BLaER1 (cell line): Measurements from ENCODE around the gene LHX2.

Source experiments
- H3K27ac ChIP-seq: shearing (Covaris generic); formaldehyde crosslinking; 2 replicates; pipeline ENCODE4 v1.8.1; 2022
- H3K27me3 ChIP-seq: shearing (Covaris generic); formaldehyde crosslinking; 2 replicates; pipeline ENCODE4 v1.8.1; 2022
- H3K36me3 ChIP-seq: shearing (Covaris generic); formaldehyde crosslinking; 2 replicates; pipeline ENCODE4 v1.8.1; 2022
- H3K4me1 ChIP-seq: shearing (Covaris generic); formaldehyde crosslinking; 2 replicates; pipeline ENCODE4 v1.8.1; 2022
- H3K4me2 ChIP-seq: shearing (Covaris generic); formaldehyde crosslinking; 2 replicates; pipeline ENCODE4 v1.8.1; 2022
- H3K4me3 ChIP-seq: shearing (Covaris generic); formaldehyde crosslinking; 2 replicates; pipeline ENCODE4 v1.8.1; 2022
- H3K9ac ChIP-seq: shearing (Covaris generic); formaldehyde crosslinking; 2 replicates; pipeline ENCODE4 v1.8.1; 2022
- H3K9me3 ChIP-seq: shearing (Covaris generic); formaldehyde crosslinking; 2 replicates; pipeline ENCODE4 v1.8.1; 2022
- H4K20me1 ChIP-seq: shearing (Covaris generic); formaldehyde crosslinking; 2 replicates; pipeline ENCODE4 v1.8.1; 2022
- Cebpa-rat ChIP-seq: shearing (Covaris generic); IDR thresholded peaks from 2 replicates; pipeline ENCODE4 v1.8.1; 2022

Gene LHX2

GRCh38 chr9:124050955-124051354, 39.4 kb downstream of the LHX2 start:
- H3K9me3 ChIP-seq: peaks cover 7% of the 10 kb centered on the region

GRCh38 chr9:124052401-124052800, 40.8 kb downstream of the LHX2 start:
- no peaks in the 10 kb centered on the region for H3K4me1 ChIP-seq
- no peaks in the 10 kb centered on the region for H4K20me1 ChIP-seq
- no peak overlapping the region for H3K4me2 ChIP-seq

More at GRCh38 chr9:124050955-124051354, 39.4 kb downstream of the LHX2 start:
- H4K20me1 ChIP-seq: peaks cover 3% of the 10 kb centered on the region; the same call in 1 of the 2 replicates
- H3K36me3 ChIP-seq: no peaks in the 10 kb centered on the region
- TF ChIP-seq Cebpa-rat: no peak
- no peak overlapping the region for H3K4me2 ChIP-seq
- peaks cover 24% of the 10 kb centered on the region for H3K27me3 ChIP-seq
- H3K4me1 ChIP-seq: no peaks in the 10 kb centered on the region
- H3K27ac ChIP-seq: no peak overlapping the region
- no peak overlapping the region for H3K9ac ChIP-seq
- no peak overlapping the region for H3K4me3 ChIP-seq

GRCh38 chr9:124054582-124055227, 43.1 kb downstream of the LHX2 start:
- no peak for TF ChIP-seq Cebpa-rat
- no peaks in the 10 kb centered on the region for H3K4me1 ChIP-seq
- H4K20me1 ChIP-seq: no peaks in the 10 kb centered on the region
- H3K27ac ChIP-seq: no peak overlapping the region
- H3K9ac ChIP-seq: no peak overlapping the region
- no peak overlapping the region for H3K4me3 ChIP-seq
- peaks cover 7% of the 10 kb centered on the region for H3K9me3 ChIP-seq
- no peaks in the 10 kb centered on the region for H3K27me3 ChIP-seq
- no peak overlapping the region for H3K4me2 ChIP-seq
- no peaks in the 10 kb centered on the region for H3K36me3 ChIP-seq

More at GRCh38 chr9:124052401-124052800, 40.8 kb downstream of the LHX2 start:
- no peak for TF ChIP-seq Cebpa-rat
- H3K4me3 ChIP-seq: no peak overlapping the region
- H3K27ac ChIP-seq: no peak overlapping the region
- H3K9me3 ChIP-seq: peaks cover 7% of the 10 kb centered on the region
- no peaks in the 10 kb centered on the region for H3K36me3 ChIP-seq
- H3K27me3 ChIP-seq: peaks cover 9% of the 10 kb centered on the region
- no peak overlapping the region for H3K9ac ChIP-seq

- TF ChIP-seq Cebpa-rat: no peak
Observed at GRCh38 chr9:124060844-124061605, 49.5 kb downstream of the LHX2 start.

GRCh38 chr9:124062172-124062571, 50.6 kb downstream of the LHX2 start:
- H3K4me3 ChIP-seq: no peak overlapping the region
- H3K9me3 ChIP-seq: no peaks in the 10 kb centered on the region
- no peaks in the 10 kb centered on the region for H3K36me3 ChIP-seq
- no peak for TF ChIP-seq Cebpa-rat
- no peak overlapping the region for H3K27ac ChIP-seq
- H3K4me2 ChIP-seq: no peak overlapping the region
- no peaks in the 10 kb centered on the region for H4K20me1 ChIP-seq
- no peaks in the 10 kb centered on the region for H3K4me1 ChIP-seq
- H3K9ac ChIP-seq: no peak overlapping the region
- H3K27me3 ChIP-seq: no peaks in the 10 kb centered on the region

More at GRCh38 chr9:124060844-124061605, 49.5 kb downstream of the LHX2 start:
- Histone ChIP-seq H3K9ac (no peak overlapping the region), H3K27me3 (no peaks in the 10 kb centered on the region), H3K4me1 (no peaks in the 10 kb centered on the region), H3K9me3 (no peaks in the 10 kb centered on the region), H3K4me3 (no peak overlapping the region), H4K20me1 (no peaks in the 10 kb centered on the region), H3K4me2 (no peak overlapping the region), H3K27ac (no peak overlapping the region), H3K36me3 (no peaks in the 10 kb centered on the region)

- TF ChIP-seq Cebpa-rat: no peak
- no peaks in the 10 kb centered on the region for H3K27me3 ChIP-seq
- H3K27ac ChIP-seq: no peak overlapping the region
- no peaks in the 10 kb centered on the region for H4K20me1 ChIP-seq
- no peak overlapping the region for H3K4me2 ChIP-seq
- no peaks in the 10 kb centered on the region for H3K4me1 ChIP-seq
- H3K9me3 ChIP-seq: no peaks in the 10 kb centered on the region
- H3K36me3 ChIP-seq: no peaks in the 10 kb centered on the region
- no peak overlapping the region for H3K9ac ChIP-seq
- H3K4me3 ChIP-seq: no peak overlapping the region
Observed at GRCh38 chr9:124066783-124067577, 55.4 kb downstream of the LHX2 start.

- H3K27me3 ChIP-seq: no peaks in the 10 kb centered on the region
- no peak for TF ChIP-seq Cebpa-rat
- H3K4me2 ChIP-seq: no peak overlapping the region
- H3K36me3 ChIP-seq: no peaks in the 10 kb centered on the region
- no peak overlapping the region for H3K27ac ChIP-seq
- no peaks in the 10 kb centered on the region for H3K9me3 ChIP-seq
- no peak overlapping the region for H3K4me3 ChIP-seq
- H4K20me1 ChIP-seq: no peaks in the 10 kb centered on the region
- no peak overlapping the region for H3K9ac ChIP-seq
- H3K4me1 ChIP-seq: no peaks in the 10 kb centered on the region
Observed at GRCh38 chr9:124068251-124068650, 56.7 kb downstream of the LHX2 start.

- H3K4me1 ChIP-seq: no peaks in the 10 kb centered on the region
- no peak overlapping the region for H3K27ac ChIP-seq
- H3K9me3 ChIP-seq: no peaks in the 10 kb centered on the region
- H3K27me3 ChIP-seq: no peaks in the 10 kb centered on the region
- H4K20me1 ChIP-seq: no peaks in the 10 kb centered on the region
- no peak for TF ChIP-seq Cebpa-rat
- H3K4me2 ChIP-seq: no peak overlapping the region
- H3K4me3 ChIP-seq: no peak overlapping the region
- no peaks in the 10 kb centered on the region for H3K36me3 ChIP-seq
- no peak overlapping the region for H3K9ac ChIP-seq
Observed at GRCh38 chr9:124074746-124075145, 63.2 kb downstream of the LHX2 start.

- no peak overlapping the region for H3K27ac ChIP-seq
- no peak overlapping the region for H3K4me2 ChIP-seq
- no peak overlapping the region for H3K9ac ChIP-seq
Observed at GRCh38 chr9:124075761-124076160, 64.2 kb downstream of the LHX2 start.

More at GRCh38 chr9:124075761-124076160, 64.2 kb downstream of the LHX2 start:
- TF ChIP-seq Cebpa-rat: no peak
- Histone ChIP-seq H3K9me3 (no peaks in the 10 kb centered on the region), H3K36me3 (no peaks in the 10 kb centered on the region), H3K4me1 (no peaks in the 10 kb centered on the region), H3K27me3 (no peaks in the 10 kb centered on the region), H4K20me1 (no peaks in the 10 kb centered on the region), H3K4me3 (no peak overlapping the region)
